ENCODE measurements around the gene BGLAP. TPM values are rescaled to one million over a fixed set of nuclear protein-coding genes. Genes with fewer than 3 reads are reported as not detected.
A peak's percentile ranks its signal among the peaks of the same experiment; 100 is the strongest.

The BGLAP gene
- total and polyA plus RNA-seq, 8 donors = 1.5 to 1.9 TPM; not detected in 6

DNA sequence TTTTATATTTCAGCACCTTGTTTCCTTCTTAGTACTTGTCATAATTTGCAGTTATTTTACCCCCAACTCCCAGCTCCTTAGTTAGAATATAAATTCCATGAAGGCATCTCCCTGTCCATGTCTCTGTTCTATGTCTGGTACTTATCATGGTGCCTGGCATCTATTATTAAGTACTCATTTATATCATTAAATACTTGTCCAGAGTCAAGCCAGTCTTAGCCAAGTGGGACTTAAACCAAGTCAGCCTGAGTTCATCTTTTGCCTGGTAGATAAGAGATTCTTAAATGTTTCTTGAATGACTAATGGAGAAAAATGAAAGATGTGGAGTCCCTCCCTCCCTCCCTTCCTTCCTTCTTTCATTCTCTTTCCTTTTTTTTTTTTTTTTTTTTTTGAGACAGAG lies 38.7 kb upstream of the BGLAP start:
- Histone ChIP-seq H3K4me1 (peaks cover 0 to 61% (median 7%) of the 10 kb centered on the region in 4 donors), H3K9me3 (no peaks in the 10 kb centered on the region), H3K4me3 (no peak overlapping the region), H3K27me3 (no peaks in the 10 kb centered on the region), H3K36me3 (peaks cover 30 to 93% (median 88%) of the 10 kb centered on the region in 4 donors), H3K27ac (peak overlapping the region in 1 of 5 donors; percentile 22)
- intact Hi-C loops (cut with DNase I; ENCODE audit: low total_unique reads) = no loop called here
- TF ChIP-seq POLR2AphosphoS5 (IDR thresholded peaks at IDR 0.05) (no peak), EP300 (IDR thresholded peaks at IDR 0.05) (no peak), POLR2A (IDR thresholded peaks at IDR 0.05) (no peak)
- TF ChIP-seq, protein P1, sequence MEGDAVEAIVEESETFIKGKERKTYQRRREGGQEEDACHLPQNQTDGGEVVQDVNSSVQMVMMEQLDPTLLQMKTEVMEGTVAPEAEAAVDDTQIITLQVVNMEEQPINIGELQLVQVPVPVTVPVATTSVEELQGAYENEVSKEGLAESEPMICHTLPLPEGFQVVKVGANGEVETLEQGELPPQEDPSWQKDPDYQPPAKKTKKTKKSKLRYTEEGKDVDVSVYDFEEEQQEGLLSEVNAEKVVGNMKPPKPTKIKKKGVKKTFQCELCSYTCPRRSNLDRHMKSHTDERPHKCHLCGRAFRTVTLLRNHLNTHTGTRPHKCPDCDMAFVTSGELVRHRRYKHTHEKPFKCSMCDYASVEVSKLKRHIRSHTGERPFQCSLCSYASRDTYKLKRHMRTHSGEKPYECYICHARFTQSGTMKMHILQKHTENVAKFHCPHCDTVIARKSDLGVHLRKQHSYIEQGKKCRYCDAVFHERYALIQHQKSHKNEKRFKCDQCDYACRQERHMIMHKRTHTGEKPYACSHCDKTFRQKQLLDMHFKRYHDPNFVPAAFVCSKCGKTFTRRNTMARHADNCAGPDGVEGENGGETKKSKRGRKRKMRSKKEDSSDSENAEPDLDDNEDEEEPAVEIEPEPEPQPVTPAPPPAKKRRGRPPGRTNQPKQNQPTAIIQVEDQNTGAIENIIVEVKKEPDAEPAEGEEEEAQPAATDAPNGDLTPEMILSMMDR (IDR thresholded peaks at IDR 0.05) = no peak
- DNase-seq = no peak

DNA sequence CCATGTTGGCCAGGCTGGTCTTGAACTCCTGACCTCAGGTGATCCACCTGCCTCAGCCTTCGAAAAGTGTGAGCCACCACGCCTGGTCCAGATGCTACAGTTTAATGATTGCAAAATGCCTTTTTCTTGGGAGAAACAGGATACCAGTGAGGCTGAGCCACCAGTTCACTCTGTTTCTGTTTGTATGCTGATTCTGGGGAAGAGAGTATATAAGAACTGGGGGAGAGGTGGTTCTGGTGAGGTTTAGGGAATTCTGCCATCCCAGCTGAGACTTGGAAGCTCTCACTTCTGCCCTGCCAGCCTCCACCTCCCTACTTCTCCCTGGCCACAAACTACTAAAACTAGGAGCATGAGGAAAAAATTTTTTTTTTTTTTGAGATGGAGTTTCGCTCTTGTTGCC lies 37.3 kb upstream of the BGLAP start:
- Histone ChIP-seq H3K36me3 (peaks cover 26 to 99% (median 93%) of the 10 kb centered on the region in 4 donors), H3K4me3 (no peak overlapping the region), H3K27ac (no peak overlapping the region), H3K27me3 (no peaks in the 10 kb centered on the region), H3K9me3 (no peaks in the 10 kb centered on the region), H3K4me1 (peaks cover 0 to 48% (median 7%) of the 10 kb centered on the region in 4 donors)
- WGBS, 5 donors = 85 to 96% (median 95%) methylated on average over 3 of the region's 3 CpGs
- no peak for DNase-seq
- intact Hi-C loops (cut with DNase I; ENCODE audit: low total_unique reads) = no loop called here
- TF ChIP-seq, protein P1 (IDR thresholded peaks at IDR 0.05) = no peak
- TF ChIP-seq POLR2AphosphoS5 (IDR thresholded peaks at IDR 0.05) = no peak

DNA sequence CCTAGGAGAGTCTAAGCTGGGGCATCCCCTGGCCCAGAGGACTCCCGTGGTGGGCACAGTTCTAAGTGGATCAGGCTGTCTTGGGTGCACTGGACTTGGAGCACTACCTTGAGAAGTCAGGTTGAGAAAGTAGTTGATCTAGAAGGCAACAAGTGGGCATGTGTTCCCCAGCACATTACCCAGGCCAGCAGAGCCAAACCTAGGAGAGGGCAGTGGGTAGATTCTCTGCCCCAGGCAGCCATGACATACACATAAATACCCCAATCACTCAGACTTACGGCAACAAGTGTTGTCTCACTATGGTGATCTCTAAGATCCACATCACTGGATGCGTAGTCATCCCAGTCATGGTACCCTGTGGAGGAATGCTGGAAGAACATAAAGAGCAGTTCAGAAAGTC lies 30.7 kb upstream of the BGLAP start:
- H3K36me3 ChIP-seq = peaks cover 21 to 66% (median 55%) of the 10 kb centered on the region in 4 donors
- TF ChIP-seq POLR2AphosphoS5 (IDR thresholded peaks at IDR 0.05) (no peak), EP300 (IDR thresholded peaks at IDR 0.05) (no peak), POLR2A (IDR thresholded peaks at IDR 0.05) (no peak)
- TF ChIP-seq, protein P1 (IDR thresholded peaks at IDR 0.05) = no peak
- 92 to 100% (median 97%) methylated on average over 2 to 3 of the region's 3 CpGs for WGBS, 5 donors
- no peak overlapping the region for H3K27ac ChIP-seq
- peaks cover 18 to 36% (median 27%) of the 10 kb centered on the region in 4 donors for H3K4me1 ChIP-seq
- no peak overlapping the region for H3K4me3 ChIP-seq
- DNase-seq = no peak
- no peaks in the 10 kb centered on the region for H3K9me3 ChIP-seq
- intact Hi-C loops (cut with DNase I; ENCODE audit: low total_unique reads) = no loop called here
- no peaks in the 10 kb centered on the region for H3K27me3 ChIP-seq

DNA sequence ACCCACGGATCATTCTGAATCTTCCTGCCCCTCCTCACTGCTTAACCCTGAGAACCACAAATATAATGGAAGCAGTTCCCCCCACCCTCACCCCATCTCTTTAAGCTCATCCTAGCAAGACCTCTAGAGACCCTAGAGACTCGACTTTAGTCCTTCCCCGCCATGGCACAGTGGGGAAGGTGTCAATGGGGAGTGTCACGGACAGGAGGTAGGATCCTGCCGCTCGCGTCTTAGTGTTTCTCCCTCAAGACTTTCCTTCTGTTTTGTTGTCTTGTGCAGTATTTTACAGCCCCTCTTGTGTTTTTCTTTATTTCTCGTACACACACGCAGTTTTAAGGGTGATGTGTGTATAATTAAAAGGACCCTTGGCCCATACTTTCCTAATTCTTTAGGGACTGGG lies 29.9 kb upstream of the BGLAP start:
- TF ChIP-seq POLR2A (IDR thresholded peaks at IDR 0.05) (no peak), EP300 (IDR thresholded peaks at IDR 0.05) (no peak), POLR2AphosphoS5 (IDR thresholded peaks at IDR 0.05) (no peak)
- TF ChIP-seq, protein P1 (IDR thresholded peaks at IDR 0.05) = no peak
- intact Hi-C loops (cut with DNase I; ENCODE audit: low total_unique reads) = no loop called here
- Histone ChIP-seq H3K4me1 (peaks cover 18 to 39% (median 29%) of the 10 kb centered on the region in 4 donors), H3K27ac (peak overlapping the region in 4 of 5 donors; percentile 94 to 97 (median 96)), H3K27me3 (no peaks in the 10 kb centered on the region), H3K36me3 (peaks cover 13 to 58% (median 48%) of the 10 kb centered on the region in 4 donors), H3K4me3 (peak overlapping the region; percentile 55 to 71 (median 62)), H3K9me3 (no peaks in the 10 kb centered on the region)
- no peak for DNase-seq
- 79 to 84% (median 80%) methylated on average over 9 of the region's 9 CpGs for WGBS, 5 donors

Data from stomach (tissue), 9 donors.